HUES6 (cell line): ENCODE data around the gene AQP1.

Source experiments
- H3K27ac ChIP-seq: 2 replicates; pipeline ENCODE4 v1.7.0; 2013; ENCODE audit warnings: low read depth, mild to moderate bottlenecking, low read length, inconsistent platforms
- H3K27me3 ChIP-seq: 2 replicates; pipeline ENCODE4 v1.6.1; 2013; ENCODE audit warnings: low read length; ENCODE audit not compliant: control insufficient read depth, insufficient read depth
- H3K36me3 ChIP-seq: 2 replicates; pipeline ENCODE4 v1.6.1; 2013; ENCODE audit warnings: low read length; ENCODE audit not compliant: control insufficient read depth, insufficient read depth
- H3K4me1 ChIP-seq: 2 replicates; pipeline ENCODE4 v1.6.1; 2013; ENCODE audit warnings: low read length; ENCODE audit not compliant: control insufficient read depth, insufficient read depth
- H3K4me3 ChIP-seq: 2 replicates; pipeline ENCODE4 v1.5.1; 2013; ENCODE audit warnings: low read depth, low read length
- H3K9ac ChIP-seq: one replicate; pipeline ENCODE4 v1.6.1; 2013; ENCODE audit warnings: mild to moderate bottlenecking, low read length
- H3K9me3 ChIP-seq: 2 replicates; pipeline ENCODE4 v1.6.1; 2013; ENCODE audit warnings: low read depth, low read length; ENCODE audit not compliant: control insufficient read depth, insufficient read depth

Gene AQP1

GRCh38 chr7:30911561-30911969, at the start of gene AQP1:
TSS of gene AQP1 (plus strand) at chr7:30911853. CDS start at chr7:30911910, 57 bp downstream.
- H3K9me3 ChIP-seq, result no peaks in the 10 kb centered on the region
- H3K9ac ChIP-seq, result no peak within 1 kb of the TSS
- H3K4me3 ChIP-seq, result no peak within 1 kb of the TSS
- no peaks in the 10 kb centered on the region for H3K36me3 ChIP-seq
- no peak within 1 kb of the TSS for H3K27ac ChIP-seq
- peaks cover 28% of the 10 kb centered on the region; the same call in 1 of the 2 replicates for H3K4me1 ChIP-seq
- H3K27me3 ChIP-seq, result no peaks in the 10 kb centered on the region

- Histone ChIP-seq H3K27ac (no peak overlapping the region), H3K4me1 (no peaks in the 10 kb centered on the region), H3K9ac (no peak overlapping the region), H3K4me3 (no peak overlapping the region), H3K9me3 (no peaks in the 10 kb centered on the region), H3K27me3 (no peaks in the 10 kb centered on the region), H3K36me3 (no peaks in the 10 kb centered on the region)
These were observed 48.5 kb upstream of the AQP1 start for GRCh38 chr7:30862995-30863705.

GRCh38 chr7:30863706-30864035, 48.0 kb upstream of the AQP1 start:
- Histone ChIP-seq H3K9me3 (no peaks in the 10 kb centered on the region), H3K36me3 (no peaks in the 10 kb centered on the region), H3K4me1 (no peaks in the 10 kb centered on the region), H3K4me3 (no peak overlapping the region), H3K27me3 (no peaks in the 10 kb centered on the region), H3K9ac (no peak overlapping the region), H3K27ac (no peak overlapping the region)

- H3K36me3 ChIP-seq, result no peaks in the 10 kb centered on the region
- H3K27ac ChIP-seq, result no peak overlapping the region
- no peaks in the 10 kb centered on the region for H3K4me1 ChIP-seq
- no peaks in the 10 kb centered on the region for H3K27me3 ChIP-seq
- H3K9ac ChIP-seq, result no peak overlapping the region
- no peaks in the 10 kb centered on the region for H3K9me3 ChIP-seq
- no peak overlapping the region for H3K4me3 ChIP-seq
These were observed 47.6 kb upstream of the AQP1 start for GRCh38 chr7:30864101-30864500.

- Histone ChIP-seq H3K4me3 (no peak overlapping the region), H3K9ac (no peak overlapping the region), H3K4me1 (no peaks in the 10 kb centered on the region), H3K9me3 (no peaks in the 10 kb centered on the region), H3K27ac (no peak overlapping the region), H3K36me3 (no peaks in the 10 kb centered on the region), H3K27me3 (no peaks in the 10 kb centered on the region)
These were observed 46.6 kb upstream of the AQP1 start for GRCh38 chr7:30865076-30865475.

- no peaks in the 10 kb centered on the region for H3K27me3 ChIP-seq
- H3K4me3 ChIP-seq, result no peak overlapping the region
- no peaks in the 10 kb centered on the region for H3K36me3 ChIP-seq
- no peak overlapping the region for H3K9ac ChIP-seq
- H3K4me1 ChIP-seq, result no peaks in the 10 kb centered on the region
- H3K9me3 ChIP-seq, result no peaks in the 10 kb centered on the region
- no peak overlapping the region for H3K27ac ChIP-seq
These were observed 45.8 kb upstream of the AQP1 start for GRCh38 chr7:30865821-30866220.

- Histone ChIP-seq H3K4me3 (no peak overlapping the region), H3K36me3 (no peaks in the 10 kb centered on the region), H3K27me3 (no peaks in the 10 kb centered on the region), H3K27ac (no peak overlapping the region), H3K9me3 (no peaks in the 10 kb centered on the region), H3K9ac (no peak overlapping the region), H3K4me1 (no peaks in the 10 kb centered on the region)
These were observed 44.7 kb upstream of the AQP1 start for GRCh38 chr7:30866939-30867338.

GRCh38 chr7:30867483-30867882, 44.2 kb upstream of the AQP1 start:
- Histone ChIP-seq H3K9me3 (no peaks in the 10 kb centered on the region), H3K9ac (no peak overlapping the region), H3K4me3 (no peak overlapping the region), H3K36me3 (no peaks in the 10 kb centered on the region), H3K27me3 (no peaks in the 10 kb centered on the region), H3K4me1 (no peaks in the 10 kb centered on the region), H3K27ac (no peak overlapping the region)

- Histone ChIP-seq H3K9me3 (no peaks in the 10 kb centered on the region), H3K27ac (no peak overlapping the region), H3K36me3 (no peaks in the 10 kb centered on the region), H3K9ac (no peak overlapping the region), H3K4me1 (no peaks in the 10 kb centered on the region), H3K27me3 (no peaks in the 10 kb centered on the region), H3K4me3 (no peak overlapping the region)
These were observed 41.6 kb upstream of the AQP1 start for GRCh38 chr7:30869794-30870611.

GRCh38 chr7:30870821-30871518, 40.7 kb upstream of the AQP1 start:
- no peak overlapping the region for H3K4me3 ChIP-seq
- H3K27ac ChIP-seq, result no peak overlapping the region
- H3K4me1 ChIP-seq, result no peaks in the 10 kb centered on the region

GRCh38 chr7:30871655-30872054, 40.0 kb upstream of the AQP1 start:
- H3K27me3 ChIP-seq, result no peaks in the 10 kb centered on the region
- H3K27ac ChIP-seq, result no peak overlapping the region
- peaks cover 4% of the 10 kb centered on the region; the same call in 1 of the 2 replicates for H3K4me1 ChIP-seq
- no peak overlapping the region for H3K4me3 ChIP-seq
- no peak overlapping the region for H3K9ac ChIP-seq
- H3K9me3 ChIP-seq, result no peaks in the 10 kb centered on the region
- H3K36me3 ChIP-seq, result no peaks in the 10 kb centered on the region

More at GRCh38 chr7:30870821-30871518, 40.7 kb upstream of the AQP1 start:
- H3K36me3 ChIP-seq, result no peaks in the 10 kb centered on the region
- no peaks in the 10 kb centered on the region for H3K9me3 ChIP-seq
- H3K27me3 ChIP-seq, result no peaks in the 10 kb centered on the region
- no peak overlapping the region for H3K9ac ChIP-seq
